Muscle of back (tissue), 13 donors: ENCODE measurements around the gene OR4E2. TPM values are rescaled to one million over a fixed set of nuclear protein-coding genes. Genes with fewer than 3 reads are reported as not detected.
"Not testable (repeated sequence)": the region's sequence is repeated elsewhere in the genome, so short reads cannot be mapped to it uniquely, and the experiment has no call there.

Experiments
- DNase-seq, 3 donors: peaks; one replicate each; pipeline versions ENCODE4 v3.0.0 to v3.0.0-alpha.2; 2013
- long read RNA-seq, 9 donors: transcript quantifications; one replicate each; lab custom pipeline, GENCODE V29; 2026
- polyA plus RNA-seq, 10 donors: library from polyadenylated mRNA; unstranded; fragments of 120-200 nt; gene quantifications; one replicate each; pipeline ENCODE4 v1.2.1, GENCODE V29; 2013; ENCODE audit not compliant: insufficient read length in 10 of 10

The OR4E2 gene, protein sequence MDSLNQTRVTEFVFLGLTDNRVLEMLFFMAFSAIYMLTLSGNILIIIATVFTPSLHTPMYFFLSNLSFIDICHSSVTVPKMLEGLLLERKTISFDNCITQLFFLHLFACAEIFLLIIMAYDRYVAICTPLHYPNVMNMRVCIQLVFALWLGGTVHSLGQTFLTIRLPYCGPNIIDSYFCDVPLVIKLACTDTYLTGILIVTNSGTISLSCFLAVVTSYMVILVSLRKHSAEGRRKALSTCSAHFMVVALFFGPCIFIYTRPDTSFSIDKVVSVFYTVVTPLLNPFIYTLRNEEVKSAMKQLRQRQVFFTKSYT
- not detected for polyA plus RNA-seq
- long read RNA-seq, donor 1: 0 reads
- long read RNA-seq, donor 2: 0 reads
- long read RNA-seq, donor 3: 0 reads
- long read RNA-seq, donor 4: 0 reads
- long read RNA-seq, donor 5: 0 reads
- long read RNA-seq, donor 6: 0 reads
- long read RNA-seq, donor 7: 0 reads
- long read RNA-seq, donor 8: 0 reads
- long read RNA-seq, donor 9: 0 reads

- no peak for DNase-seq
Measured at GRCh38 chr14:21653331-21653885, at the start of gene OR4E2. Gene OR4E2, plus strand, starts transcription at chr14:21653835. Its CDS starts 11,248 bp downstream, at chr14:21665083.

GRCh38 chr14:21612324-21612723, 41.3 kb upstream of the OR4E2 start:
- no peak for DNase-seq

DNA sequence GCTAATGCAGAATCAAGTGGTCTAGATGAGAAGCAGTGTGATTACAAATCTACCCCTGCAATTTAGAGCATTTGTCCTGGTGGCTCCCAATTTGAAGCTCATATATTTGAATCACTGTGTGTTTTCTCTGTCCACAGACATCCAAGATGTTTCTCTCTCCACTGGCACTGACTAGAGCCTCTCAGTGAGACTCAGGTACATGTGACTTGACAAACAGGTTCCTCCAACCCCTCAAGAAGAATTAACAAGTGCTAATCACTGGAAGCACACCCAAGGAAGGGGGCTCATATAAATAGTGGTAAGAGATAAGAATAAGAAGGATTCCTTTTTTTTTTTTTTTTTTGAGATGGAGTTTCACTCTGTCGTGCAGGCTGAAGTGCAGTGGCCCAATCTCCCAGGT, 39.4 kb upstream of the OR4E2 start:
- no peak for DNase-seq

- no peak for DNase-seq
Measured at GRCh38 chr14:21617614-21618013, 36.0 kb upstream of the OR4E2 start.

DNA sequence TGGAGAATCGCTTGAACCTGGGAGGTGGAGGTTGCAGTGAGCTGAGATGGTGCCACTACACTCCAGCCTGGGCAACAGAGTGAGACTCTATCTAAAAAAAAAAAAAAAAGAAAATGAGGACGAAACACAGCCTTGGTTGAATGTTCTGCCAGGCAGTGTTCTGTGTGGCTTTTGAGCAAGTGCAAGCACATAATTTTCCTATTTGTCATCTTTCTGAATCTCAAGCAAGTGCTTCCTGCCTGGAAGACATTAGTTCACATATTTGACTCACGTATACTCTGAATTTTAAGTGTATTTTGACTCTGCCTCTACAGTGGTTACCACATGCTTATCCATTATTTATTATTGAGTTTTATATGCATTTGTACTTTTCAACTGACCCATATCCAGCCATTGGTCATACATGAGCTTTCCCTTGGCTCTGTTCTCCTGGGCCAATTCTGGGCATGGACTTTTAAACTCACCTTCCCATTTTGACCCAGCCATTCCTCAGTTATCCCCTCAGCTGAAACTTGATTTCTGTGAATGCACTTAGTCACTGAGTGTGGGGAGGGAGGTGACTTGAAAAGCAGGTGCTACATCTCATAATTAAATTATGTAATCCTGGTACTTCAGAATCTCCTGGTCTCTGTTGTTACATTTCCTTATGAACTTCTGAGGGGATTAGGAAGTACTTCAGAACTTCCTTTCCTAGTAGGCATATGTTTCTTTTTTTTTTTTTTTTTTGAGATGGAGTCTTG, 27.0 kb upstream of the OR4E2 start:
- no peak for DNase-seq

DNA sequence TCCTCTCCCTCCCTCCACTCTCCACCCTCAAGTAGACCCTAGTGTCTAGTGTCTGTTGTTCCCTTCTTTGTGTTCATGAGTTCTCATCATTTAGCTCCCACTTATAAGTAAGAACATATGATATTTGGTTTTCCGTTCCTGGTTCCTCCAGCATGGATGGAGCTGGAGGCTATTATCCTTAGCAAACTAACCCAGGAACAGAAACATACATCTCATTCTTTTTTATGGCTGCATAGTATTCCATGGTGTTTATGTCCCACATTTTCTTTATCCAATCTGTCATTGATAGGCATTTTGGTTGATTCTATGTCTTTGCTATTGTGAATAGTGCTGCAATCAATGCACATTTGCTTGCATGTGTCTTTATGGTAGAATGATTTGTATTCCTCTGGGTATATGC, 23.1 kb upstream of the OR4E2 start:
- DNase-seq: not testable (repeated sequence)

GRCh38 chr14:21631084-21631483, 22.6 kb upstream of the OR4E2 start:
- DNase-seq: no peak

DNA sequence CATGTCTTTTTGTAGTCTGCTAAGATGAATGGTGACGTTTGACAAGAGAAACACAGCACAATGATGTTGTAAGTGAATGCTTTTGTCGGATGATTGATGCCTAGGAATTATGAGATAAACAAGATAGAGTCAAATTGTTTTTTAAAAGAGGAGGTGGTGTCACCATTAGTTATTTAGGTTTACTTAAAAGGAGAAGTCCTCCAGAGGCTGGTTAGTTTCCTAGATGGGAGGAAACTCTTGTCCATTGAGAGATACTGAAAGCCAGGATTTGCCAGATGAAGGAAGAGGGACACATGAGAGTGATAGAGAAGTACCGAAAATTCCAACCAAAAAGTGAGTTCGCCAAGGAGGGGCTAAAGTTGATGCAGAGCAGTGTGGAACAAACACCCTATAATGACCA, 18.8 kb upstream of the OR4E2 start, which contains the start of gene OR10G2:
OR10G2 (minus strand) TSS at position 101 of the 400 bp plus-strand sequence; CDS start at position 3, 98 bp downstream.
- no peak for DNase-seq

GRCh38 chr14:21642683-21643082, 11.0 kb upstream of the OR4E2 start:
- no peak for DNase-seq

DNA sequence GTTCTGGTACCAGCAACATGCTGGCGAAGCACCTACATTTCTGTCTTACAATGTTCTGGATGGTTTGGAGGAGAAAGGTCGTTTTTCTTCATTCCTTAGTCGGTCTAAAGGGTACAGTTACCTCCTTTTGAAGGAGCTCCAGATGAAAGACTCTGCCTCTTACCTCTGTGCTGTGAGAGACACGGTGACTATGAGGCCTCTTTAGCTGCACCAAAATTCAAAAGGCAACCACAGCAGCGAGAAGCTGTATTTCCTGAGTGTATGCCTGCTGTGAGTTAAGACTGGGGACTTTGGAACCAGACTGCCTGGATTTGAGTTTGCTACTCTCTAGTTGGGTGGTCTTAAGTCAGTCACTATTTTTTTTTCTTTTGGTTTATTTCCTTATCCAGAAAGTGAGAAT, 10.2 kb upstream of the OR4E2 start:
- no peak for DNase-seq

DNA sequence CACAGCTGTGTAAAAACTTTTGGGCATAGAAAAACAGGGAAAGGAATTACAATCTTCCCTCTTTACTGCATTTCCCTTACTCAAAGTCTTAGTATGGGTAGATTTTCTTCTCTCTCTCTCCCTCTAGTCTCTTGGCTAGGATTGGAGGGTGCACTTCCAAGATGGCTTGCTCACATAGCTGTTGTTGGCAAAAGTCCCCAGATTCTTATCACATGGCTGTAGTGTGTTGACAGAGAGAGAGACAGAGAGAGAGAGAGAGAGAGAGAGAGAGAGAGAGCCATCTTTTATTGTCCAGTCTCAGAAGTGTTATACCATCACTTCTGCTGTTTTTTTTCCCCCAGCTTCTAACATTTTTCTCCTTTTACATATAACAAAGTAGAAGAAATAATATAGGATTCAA, 6.3 kb upstream of the OR4E2 start:
- DNase-seq: no peak

- no peak for DNase-seq
Measured at GRCh38 chr14:21652209-21652808, 1.3 kb upstream of the OR4E2 start.

- DNase-seq: no peak
Measured at GRCh38 chr14:21654215-21654614, 580 bp downstream of the OR4E2 start.

GRCh38 chr14:21656980-21657379, 3.3 kb downstream of the OR4E2 start:
- DNase-seq: no peak

GRCh38 chr14:21668377-21668776, 14.7 kb downstream of the OR4E2 start:
- no peak for DNase-seq

DNA sequence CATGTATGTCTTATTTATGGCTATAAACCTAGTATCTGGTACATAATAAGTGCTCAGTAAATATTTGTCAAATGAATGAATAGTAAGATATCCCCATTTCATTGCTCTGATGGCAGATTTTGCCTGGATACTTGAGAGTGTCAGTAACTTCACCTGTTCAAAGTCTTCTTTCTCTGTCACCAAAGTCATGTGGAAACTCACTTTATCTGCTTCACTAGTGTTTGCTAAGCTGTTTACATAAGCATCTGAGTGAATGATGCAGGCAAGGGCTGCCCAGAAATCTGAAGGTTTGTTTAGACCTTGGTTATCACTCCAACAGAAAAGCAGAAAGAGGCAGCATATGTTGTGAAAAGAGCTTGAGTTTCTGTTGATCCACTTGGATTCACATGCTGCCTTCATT, 15.6 kb downstream of the OR4E2 start:
- DNase-seq: no peak

DNA sequence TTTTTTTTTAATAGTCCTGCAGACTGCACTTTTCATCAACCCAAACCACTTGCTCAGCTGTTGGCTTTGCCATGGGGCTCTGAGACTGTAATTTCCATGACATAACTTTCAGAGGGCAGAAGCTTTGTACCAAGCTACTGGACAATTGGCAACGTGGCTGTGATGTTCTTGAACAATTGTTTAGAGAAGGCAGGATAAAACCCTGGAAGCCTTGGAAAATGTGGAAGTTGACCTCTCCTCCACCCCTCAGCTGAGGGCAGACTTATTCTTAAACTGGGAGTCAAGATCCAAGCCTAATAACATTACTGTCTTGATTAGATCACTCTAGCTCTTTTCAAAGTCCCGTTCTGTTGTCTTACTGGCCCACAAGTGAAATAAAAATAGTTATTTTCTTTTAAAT, 17.7 kb downstream of the OR4E2 start:
- no peak for DNase-seq

- no peak for DNase-seq
Measured at GRCh38 chr14:21672116-21672515, 18.5 kb downstream of the OR4E2 start.

- DNase-seq: no peak
Measured at GRCh38 chr14:21673718-21674117, 20.1 kb downstream of the OR4E2 start, which contains the start of gene OR4E1. Gene OR4E1, minus strand, starts transcription at chr14:21673818. Its CDS starts 2,883 bp downstream, at chr14:21670935.

GRCh38 chr14:21675566-21675965, 21.9 kb downstream of the OR4E2 start:
- DNase-seq: no peak

DNA sequence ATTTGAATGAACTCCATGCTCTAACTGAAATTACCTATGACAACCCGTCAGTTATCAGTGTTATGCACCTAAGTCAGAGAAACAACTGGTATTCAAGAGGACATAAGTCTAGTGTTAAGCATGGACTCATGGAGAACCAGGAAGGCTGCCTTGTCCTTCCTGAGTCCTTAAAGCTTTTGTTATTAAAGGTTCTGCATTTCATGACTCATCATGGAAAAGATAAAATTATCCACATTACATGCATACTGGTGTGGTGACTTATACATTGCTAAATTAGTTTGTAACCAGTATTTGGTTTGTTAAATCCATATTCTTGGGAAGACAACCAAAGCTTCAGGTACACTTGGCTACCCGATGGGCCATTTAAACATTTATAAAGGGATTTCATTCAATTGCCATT, 26.4 kb downstream of the OR4E2 start:
- DNase-seq: no peak

DNA sequence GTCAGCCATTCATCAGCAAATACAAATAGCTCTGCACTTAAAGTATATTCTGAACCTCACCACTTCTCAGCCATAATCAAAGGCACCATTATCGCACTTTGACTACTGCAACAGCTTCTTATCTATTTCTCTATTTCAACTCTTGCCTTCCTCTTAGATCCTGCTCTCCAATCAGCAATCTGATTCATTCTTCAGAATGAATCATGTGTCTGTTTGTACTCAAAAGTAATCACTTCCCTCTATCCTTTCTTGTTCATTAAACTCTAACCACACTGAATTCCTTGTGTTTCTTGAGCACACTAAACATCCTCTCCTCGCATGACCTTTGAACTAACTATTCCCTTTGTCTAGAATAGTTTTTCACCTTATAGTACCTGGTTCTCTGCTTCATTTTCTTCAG, 32.8 kb downstream of the OR4E2 start:
- no peak for DNase-seq
